A549 (cell line): ENCODE data around the gene KHDRBS2. TPM values are rescaled to one million over a fixed set of nuclear protein-coding genes. Genes with fewer than 3 reads are reported as not detected.

Source experiments
- ATAC-seq, 2 experiments: fragments of 200-7000 bp in 1 of 2; fragments of >200 bp in 1 of 2; cut with Nextera tagmentation in 1 of 2; cut with Tn5 transposase in 1 of 2; 3 replicates each; pipeline versions ENCODE4 v1.8.0 to v1.9.1; 2018 to 2020; ENCODE audit warnings: mild to moderate bottlenecking in 1 of 2, moderate library complexity in 1 of 2
- CTCF ChIA-PET: fragments of 300-600 bp; sonication (Branson Sonifier 250); formaldehyde crosslinking; extraction: SDS; loops from one replicate; lab custom pipeline; 2021; ENCODE audit warnings: antibody characterized with exemption, inconsistent platforms; lab: Yijun Ruan, JAX
- POLR2A ChIA-PET: fragments of 350-600 bp; formaldehyde crosslinking; extraction: SDS; loops from one replicate; lab custom pipeline; 2021; ENCODE audit warnings: antibody characterized with exemption, inconsistent platforms; lab: Yijun Ruan, JAX
- DNase-seq, 2 experiments: peaks; one replicate each; pipeline versions ENCODE4 v3.0.0 to v3.0.0-alpha.2; 2011 to 2016; ENCODE audit warnings: low read depth in 1 of 2, low spot score in 1 of 2
- FAIRE-seq: peaks from 2 replicates; lab custom pipeline; 2011; peaks lifted over from hg19 to GRCh38; lab: Jason Lieb, UNC
- H3K27ac ChIP-seq, 2 experiments: fragments of >200 bp; sonication (Bioruptor Twin); formaldehyde crosslinking; 3 replicates each; pipeline ENCODE4 v1.5.1; 2016 to 2017
- H3K4me1 ChIP-seq: fragments of >200 bp; sonication (Bioruptor Twin); formaldehyde crosslinking; 3 replicates; pipeline ENCODE4 v1.6.1; 2016
- H3K4me2 ChIP-seq: fragments of >200 bp; sonication (Bioruptor Twin); formaldehyde crosslinking; 3 replicates; pipeline ENCODE4 v1.6.1; 2016
- H3K4me3 ChIP-seq: fragments of >200 bp; sonication (Bioruptor Twin); formaldehyde crosslinking; 3 replicates; pipeline ENCODE4 v1.5.1; 2016
- H3K9me3 ChIP-seq: fragments of >200 bp; sonication (Bioruptor Twin); formaldehyde crosslinking; 3 replicates; pipeline ENCODE4 v1.6.1; 2016
- BHLHE40 ChIP-seq: IDR thresholded peaks from 2 replicates; pipeline ENCODE4 v1.6.1; 2012; ENCODE audit warnings: low read depth, low read length, inconsistent platforms
- CBX2 ChIP-seq: fragments of 200-600 bp; sonication (generic); IDR thresholded peaks from 2 replicates; pipeline ENCODE4 v1.6.1; 2016; ENCODE audit warnings: low read depth, mild to moderate bottlenecking, borderline replicate concordance
- EHMT2 ChIP-seq: fragments of 200-600 bp; sonication (generic); IDR thresholded peaks from 2 replicates; pipeline ENCODE4 v1.6.1; 2016; ENCODE audit warnings: antibody characterized with exemption, low read depth, mild to moderate bottlenecking, moderate library complexity
- FOSL2 ChIP-seq, 2 experiments: fragments of 450-650 bp in 1 of 2; fragments of >200 bp in 1 of 2; sonication (Bioruptor Twin) in 1 of 2; formaldehyde crosslinking; IDR thresholded peaks; 2 replicates each; pipeline versions ENCODE4 v1.5.0 to v1.6.1; 2016 to 2020; ENCODE audit warnings: mild to moderate bottlenecking in 1 of 2, moderate library complexity in 1 of 2
- FOXS1 ChIP-seq: fragments of 250-450 bp; sonication (Bioruptor Pico); IDR thresholded peaks from 2 replicates; pipeline ENCODE4 v1.5.0; 2020; ENCODE audit warnings: mild to moderate bottlenecking, moderate library complexity
- HDAC2 ChIP-seq: fragments of 200-600 bp; sonication (generic); IDR thresholded peaks from 2 replicates; pipeline ENCODE4 v1.6.1; 2016
- HEYL ChIP-seq: fragments of 250-450 bp; sonication (Bioruptor Pico); IDR thresholded peaks from 2 replicates; pipeline ENCODE4 v1.8.0; 2021; ENCODE audit warnings: mild to moderate bottlenecking, moderate library complexity
- HOXA7 ChIP-seq: fragments of 250-450 bp; sonication (Bioruptor Pico); IDR thresholded peaks from 2 replicates; pipeline ENCODE4 v1.5.0; 2020; ENCODE audit warnings: mild to moderate bottlenecking, moderate library complexity
- HOXB13 ChIP-seq: fragments of 250-450 bp; sonication (Bioruptor Pico); IDR thresholded peaks from 2 replicates; pipeline ENCODE4 v1.5.0; 2020; ENCODE audit warnings: low read depth, mild to moderate bottlenecking, moderate library complexity
- HOXB5 ChIP-seq: fragments of 250-450 bp; sonication (Bioruptor Pico); IDR thresholded peaks from 2 replicates; pipeline ENCODE4 v1.5.0; 2020; ENCODE audit warnings: mild to moderate bottlenecking, moderate library complexity
- JUNB ChIP-seq: fragments of >200 bp; sonication (Bioruptor Twin); formaldehyde crosslinking; IDR thresholded peaks from 2 replicates; pipeline ENCODE4 v1.6.1; 2016
- MAFK ChIP-seq: fragments of 450-650 bp; IDR thresholded peaks from 2 replicates; pipeline ENCODE4 v1.6.1; 2014; ENCODE audit not compliant: partially characterized antibody
- PHF8 ChIP-seq: fragments of 200-600 bp; sonication (generic); IDR thresholded peaks from 2 replicates; pipeline ENCODE4 v1.6.1; 2016; ENCODE audit warnings: low read depth, mild to moderate bottlenecking, antibody characterized with exemption, moderate library complexity, borderline replicate concordance
- POLR2AphosphoS2 ChIP-seq: conservative IDR thresholded peaks from 2 replicates; pipeline ENCODE4 v1.6.1; 2012; ENCODE audit warnings: low read length, improper control_type of control experiment, inconsistent platforms
- RCOR1 ChIP-seq: fragments of 150-350 bp; IDR thresholded peaks from 2 replicates; pipeline ENCODE4 v1.6.1; 2014; ENCODE audit warnings: antibody characterized with exemption, low read length, low read depth
- SMC3 ChIP-seq: fragments of >200 bp; sonication (Bioruptor Twin); formaldehyde crosslinking; IDR thresholded peaks from 3 replicates; pipeline ENCODE4 v1.6.1; 2018; ENCODE audit warnings: inconsistent platforms
- SREBF2 ChIP-seq: fragments of 450-650 bp; IDR thresholded peaks from 2 replicates; pipeline ENCODE4 v1.6.1; 2014; ENCODE audit warnings: mild to moderate bottlenecking, moderate library complexity
- TP53 ChIP-seq: fragments of 250-450 bp; sonication (Bioruptor Pico); IDR thresholded peaks from 2 replicates; pipeline ENCODE4 v1.5.0; 2021; ENCODE audit warnings: mild to moderate bottlenecking, moderate library complexity
- ZSCAN20 ChIP-seq: fragments of 250-450 bp; sonication (Bioruptor Pico); IDR thresholded peaks from 2 replicates; pipeline ENCODE4 v1.8.0; 2022; ENCODE audit warnings: mild to moderate bottlenecking, moderate library complexity
- WGBS: methylation state at CpG from one replicate; pipeline ENCODE4 v1.1.6; 2017; ENCODE audit errors: missing lambda C conversion rate; 5-methylcytosine and 5-hydroxymethylcytosine counted together
- polyA plus RNA-seq, 4 experiments: library from polyadenylated mRNA; depleted of rRNA in 3 of 4; stranded (reverse); fragments of >200 nt; fragmentation: RNase III in 1 of 4; extraction: RNeasy Plus Mini Kit Qiagen cat#74134 plus additional on column Dnase treatment in 1 of 4; gene quantifications; 2 replicates in 3 of 4; 3 replicates in 1 of 4; pipeline ENCODE4 v1.2.3, GENCODE V29; 2011 to 2017
- TF ChIP-seq, protein P1 (sequence below): IDR thresholded peaks from 2 replicates; pipeline ENCODE4 v1.6.1; 2012
- TF ChIP-seq, protein P2 (sequence below): fragments of 200-600 bp; sonication (generic); IDR thresholded peaks from 2 replicates; pipeline ENCODE4 v1.6.1; 2016; ENCODE audit warnings: antibody characterized with exemption, mild to moderate bottlenecking, moderate library complexity
- TF ChIP-seq, protein P3 (sequence below): fragments of >200 bp; sonication (Bioruptor Twin); formaldehyde crosslinking; IDR thresholded peaks from 2 replicates; pipeline ENCODE4 v1.6.1; 2016
- TF ChIP-seq, protein P4 (sequence below): fragments of 450-650 bp; IDR thresholded peaks from 2 replicates; pipeline ENCODE4 v1.6.1; 2014; ENCODE audit warnings: antibody characterized with exemption

Gene KHDRBS2
- polyA plus RNA-seq, 2 of the 4 experiments (the other 2 are of a cell fraction) = not detected

DNA sequence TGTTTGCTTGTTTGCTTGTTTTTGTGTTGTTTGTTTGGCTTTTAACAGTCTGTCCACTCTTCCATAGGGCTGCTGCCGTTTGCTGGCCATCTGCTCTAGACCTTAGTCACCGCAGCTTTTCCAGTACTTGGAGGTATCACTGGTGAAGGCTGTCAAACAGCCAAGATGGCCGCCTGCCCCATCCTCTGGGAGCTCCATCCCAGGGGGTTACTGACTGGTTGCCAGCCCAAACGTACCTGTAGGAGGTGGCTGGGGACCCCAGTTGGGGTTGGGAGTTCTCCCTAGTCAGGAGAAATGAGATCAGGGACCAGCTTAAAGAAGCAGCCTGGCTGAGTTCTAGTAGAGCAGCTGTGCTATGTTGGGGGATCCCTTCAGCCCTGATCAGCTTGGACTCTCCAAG is 418.4 kb downstream of the KHDRBS2 start:
- Histone ChIP-seq H3K4me2 (no peak overlapping the region), H3K4me1 (no peaks in the 10 kb centered on the region), H3K9me3 (no peaks in the 10 kb centered on the region; the same call in 2 of the 3 replicates), H3K4me3 (no peak overlapping the region), H3K27ac (no peak overlapping the region)
- ATAC-seq (no peak), DNase-seq (no peak), FAIRE-seq (no peak)
- POLR2A ChIA-PET = no interaction called here
- WGBS = 11% methylated on average over 4 of the region's 4 CpGs
- no peak for TF ChIP-seq HDAC2
- TF ChIP-seq, protein P1, sequence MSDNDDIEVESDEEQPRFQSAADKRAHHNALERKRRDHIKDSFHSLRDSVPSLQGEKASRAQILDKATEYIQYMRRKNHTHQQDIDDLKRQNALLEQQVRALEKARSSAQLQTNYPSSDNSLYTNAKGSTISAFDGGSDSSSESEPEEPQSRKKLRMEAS = no peak
- TF ChIP-seq, protein P2, sequence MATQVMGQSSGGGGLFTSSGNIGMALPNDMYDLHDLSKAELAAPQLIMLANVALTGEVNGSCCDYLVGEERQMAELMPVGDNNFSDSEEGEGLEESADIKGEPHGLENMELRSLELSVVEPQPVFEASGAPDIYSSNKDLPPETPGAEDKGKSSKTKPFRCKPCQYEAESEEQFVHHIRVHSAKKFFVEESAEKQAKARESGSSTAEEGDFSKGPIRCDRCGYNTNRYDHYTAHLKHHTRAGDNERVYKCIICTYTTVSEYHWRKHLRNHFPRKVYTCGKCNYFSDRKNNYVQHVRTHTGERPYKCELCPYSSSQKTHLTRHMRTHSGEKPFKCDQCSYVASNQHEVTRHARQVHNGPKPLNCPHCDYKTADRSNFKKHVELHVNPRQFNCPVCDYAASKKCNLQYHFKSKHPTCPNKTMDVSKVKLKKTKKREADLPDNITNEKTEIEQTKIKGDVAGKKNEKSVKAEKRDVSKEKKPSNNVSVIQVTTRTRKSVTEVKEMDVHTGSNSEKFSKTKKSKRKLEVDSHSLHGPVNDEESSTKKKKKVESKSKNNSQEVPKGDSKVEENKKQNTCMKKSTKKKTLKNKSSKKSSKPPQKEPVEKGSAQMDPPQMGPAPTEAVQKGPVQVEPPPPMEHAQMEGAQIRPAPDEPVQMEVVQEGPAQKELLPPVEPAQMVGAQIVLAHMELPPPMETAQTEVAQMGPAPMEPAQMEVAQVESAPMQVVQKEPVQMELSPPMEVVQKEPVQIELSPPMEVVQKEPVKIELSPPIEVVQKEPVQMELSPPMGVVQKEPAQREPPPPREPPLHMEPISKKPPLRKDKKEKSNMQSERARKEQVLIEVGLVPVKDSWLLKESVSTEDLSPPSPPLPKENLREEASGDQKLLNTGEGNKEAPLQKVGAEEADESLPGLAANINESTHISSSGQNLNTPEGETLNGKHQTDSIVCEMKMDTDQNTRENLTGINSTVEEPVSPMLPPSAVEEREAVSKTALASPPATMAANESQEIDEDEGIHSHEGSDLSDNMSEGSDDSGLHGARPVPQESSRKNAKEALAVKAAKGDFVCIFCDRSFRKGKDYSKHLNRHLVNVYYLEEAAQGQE = no peak
- TF ChIP-seq MAFK = no peak
- no peak for TF ChIP-seq POLR2AphosphoS2
- TF ChIP-seq BHLHE40 = no peak
- no peak for TF ChIP-seq FOSL2 (IDR thresholded peaks at IDR 0.05)
- TF ChIP-seq FOSL2 (CRISPR knock-in tag; IDR thresholded peaks at IDR 0.05) = no peak
- CTCF ChIA-PET = no interaction called here

DNA sequence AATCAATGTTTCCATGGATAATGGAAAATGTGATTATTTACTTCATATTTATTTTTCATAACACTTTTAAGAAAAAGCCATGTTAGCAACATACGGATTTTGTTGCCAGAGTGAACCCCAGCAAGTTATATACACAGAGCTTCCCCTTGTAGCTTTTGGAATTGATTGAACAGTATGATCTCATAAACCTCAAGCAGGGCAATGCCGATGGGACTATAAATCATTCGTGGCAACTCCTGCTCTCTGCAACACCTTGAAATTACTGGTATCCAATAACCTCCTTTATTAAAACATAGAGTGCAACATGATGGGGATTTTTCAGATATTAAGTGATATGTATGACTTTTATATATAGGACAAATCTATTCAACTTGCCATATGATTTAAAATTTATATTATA is 428.5 kb downstream of the KHDRBS2 start:
- no peak overlapping the region for H3K4me2 ChIP-seq
- ATAC-seq (no peak), DNase-seq (no peak), FAIRE-seq (no peak)
- no peak overlapping the region for H3K4me3 ChIP-seq
- 25% methylated on average over 3 of the region's 3 CpGs for WGBS
- H3K9me3 ChIP-seq = no peaks in the 10 kb centered on the region
- ChIA-PET POLR2A (no interaction called here), CTCF (no interaction called here)
- H3K4me1 ChIP-seq = no peaks in the 10 kb centered on the region
- TF ChIP-seq TP53 (CRISPR knock-in tag) (no peak), SMC3 (no peak), HOXB13 (no peak), RCOR1 (no peak), FOXS1 (CRISPR knock-in tag) (no peak), HOXB5 (CRISPR knock-in tag) (no peak), EHMT2 (no peak), SREBF2 (no peak), HEYL (CRISPR knock-in tag) (no peak), CBX2 (no peak), ZSCAN20 (CRISPR knock-in tag) (no peak), JUNB (no peak), MAFK (no peak), HOXA7 (CRISPR knock-in tag) (no peak), PHF8 (no peak)
- TF ChIP-seq, protein P3, sequence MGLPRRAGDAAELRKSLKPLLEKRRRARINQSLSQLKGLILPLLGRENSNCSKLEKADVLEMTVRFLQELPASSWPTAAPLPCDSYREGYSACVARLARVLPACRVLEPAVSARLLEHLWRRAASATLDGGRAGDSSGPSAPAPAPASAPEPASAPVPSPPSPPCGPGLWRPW = no peak
- TF ChIP-seq, protein P2 = no peak
- TF ChIP-seq, protein P4, sequence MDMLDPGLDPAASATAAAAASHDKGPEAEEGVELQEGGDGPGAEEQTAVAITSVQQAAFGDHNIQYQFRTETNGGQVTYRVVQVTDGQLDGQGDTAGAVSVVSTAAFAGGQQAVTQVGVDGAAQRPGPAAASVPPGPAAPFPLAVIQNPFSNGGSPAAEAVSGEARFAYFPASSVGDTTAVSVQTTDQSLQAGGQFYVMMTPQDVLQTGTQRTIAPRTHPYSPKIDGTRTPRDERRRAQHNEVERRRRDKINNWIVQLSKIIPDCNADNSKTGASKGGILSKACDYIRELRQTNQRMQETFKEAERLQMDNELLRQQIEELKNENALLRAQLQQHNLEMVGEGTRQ = no peak
- no peak overlapping the region for H3K27ac ChIP-seq
